ENCODE data around the gene KCNS1.

The KCNS1 gene

DNA sequence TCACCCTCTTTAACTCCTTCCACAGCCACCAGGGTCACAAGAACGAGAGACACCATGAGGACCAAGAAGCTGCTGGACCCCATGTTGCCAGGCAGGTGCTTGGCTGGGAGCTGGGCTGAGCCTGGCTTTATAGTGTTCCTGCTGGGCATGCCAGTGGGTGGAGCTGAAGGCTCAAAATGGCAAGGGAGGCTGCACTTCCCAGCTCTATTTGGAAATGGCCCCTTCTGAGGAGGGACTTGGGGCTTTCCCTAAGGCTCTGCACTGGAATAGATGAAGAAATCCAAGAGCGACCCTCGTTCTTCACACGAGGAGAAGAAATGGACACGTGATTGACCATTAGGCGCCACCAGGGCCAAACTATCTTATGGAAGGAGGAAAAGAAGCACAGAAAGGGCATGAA is 23.4 kb upstream of the KCNS1 start, which contains the start of gene WFDC12:
WFDC12 (minus strand) TSS at position 101 of the 400 bp plus-strand sequence; CDS start at position 83, 18 bp downstream.
- H3K4me3 ChIP-seq (ENCODE audit: low read depth, low read length): no peak within 1 kb of the TSS
- TF ChIP-seq, protein P1, sequence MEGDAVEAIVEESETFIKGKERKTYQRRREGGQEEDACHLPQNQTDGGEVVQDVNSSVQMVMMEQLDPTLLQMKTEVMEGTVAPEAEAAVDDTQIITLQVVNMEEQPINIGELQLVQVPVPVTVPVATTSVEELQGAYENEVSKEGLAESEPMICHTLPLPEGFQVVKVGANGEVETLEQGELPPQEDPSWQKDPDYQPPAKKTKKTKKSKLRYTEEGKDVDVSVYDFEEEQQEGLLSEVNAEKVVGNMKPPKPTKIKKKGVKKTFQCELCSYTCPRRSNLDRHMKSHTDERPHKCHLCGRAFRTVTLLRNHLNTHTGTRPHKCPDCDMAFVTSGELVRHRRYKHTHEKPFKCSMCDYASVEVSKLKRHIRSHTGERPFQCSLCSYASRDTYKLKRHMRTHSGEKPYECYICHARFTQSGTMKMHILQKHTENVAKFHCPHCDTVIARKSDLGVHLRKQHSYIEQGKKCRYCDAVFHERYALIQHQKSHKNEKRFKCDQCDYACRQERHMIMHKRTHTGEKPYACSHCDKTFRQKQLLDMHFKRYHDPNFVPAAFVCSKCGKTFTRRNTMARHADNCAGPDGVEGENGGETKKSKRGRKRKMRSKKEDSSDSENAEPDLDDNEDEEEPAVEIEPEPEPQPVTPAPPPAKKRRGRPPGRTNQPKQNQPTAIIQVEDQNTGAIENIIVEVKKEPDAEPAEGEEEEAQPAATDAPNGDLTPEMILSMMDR (IDR thresholded peaks at IDR 0.05; ENCODE audit: low read depth, low read length, missing control alignments): no peak
- DNase-seq (ENCODE audit: low read depth): no peak

DNA sequence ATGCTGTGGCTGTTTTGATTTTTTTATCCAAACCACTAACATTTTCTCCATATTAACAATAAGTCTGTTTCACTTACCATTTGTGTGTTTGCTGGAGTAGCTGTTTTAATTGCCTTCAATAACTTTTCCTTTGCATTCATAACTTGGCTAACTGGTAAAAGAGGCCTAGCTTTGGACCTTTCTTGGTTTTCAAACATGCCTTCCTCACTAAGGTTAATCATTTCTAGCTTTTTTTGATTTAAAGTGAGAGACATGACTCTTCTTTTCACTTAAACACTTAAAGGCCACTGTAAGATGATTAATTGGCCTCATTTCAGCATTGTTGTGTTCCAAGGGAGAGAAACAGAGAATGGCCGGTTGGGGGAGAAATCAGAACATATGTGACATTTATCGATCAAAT is 20.5 kb upstream of the KCNS1 start:
- no peak overlapping the region for H3K4me3 ChIP-seq (ENCODE audit: low read depth, low read length)
- no peak for DNase-seq (ENCODE audit: low read depth)
- TF ChIP-seq, protein P1 (IDR thresholded peaks at IDR 0.05; ENCODE audit: low read depth, low read length, missing control alignments): no peak

DNA sequence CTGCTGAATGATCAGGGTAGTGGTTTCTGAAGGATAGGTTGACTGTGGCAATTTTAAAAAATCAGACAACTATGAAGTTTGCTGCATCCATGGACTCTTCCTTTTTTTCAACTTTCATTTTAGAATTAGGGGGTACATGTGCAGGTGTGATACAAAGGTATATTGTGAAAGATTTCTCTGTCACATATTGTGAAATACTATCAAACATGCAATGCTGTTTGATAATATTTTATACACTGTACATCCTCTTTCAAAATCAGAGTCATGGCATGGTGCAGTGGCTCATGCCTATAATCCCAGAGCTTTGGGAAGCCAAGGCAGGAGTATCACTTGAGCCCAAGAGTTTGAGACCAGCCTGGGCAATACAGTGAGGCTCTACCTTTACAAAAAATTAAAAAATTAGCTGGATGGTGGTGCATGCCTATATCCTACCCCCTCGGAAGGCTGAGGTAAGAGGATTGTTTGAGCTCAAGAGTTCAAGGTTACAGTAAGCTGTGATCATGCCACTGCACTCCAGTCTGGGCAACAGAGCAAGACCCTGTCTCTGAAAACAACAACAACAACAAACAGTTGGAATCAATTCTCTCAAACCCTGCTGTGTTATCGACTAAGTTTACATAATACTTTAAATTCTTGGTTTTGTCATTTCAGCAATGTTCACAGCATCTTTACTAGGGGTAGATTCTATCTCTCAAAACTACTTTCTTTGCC is 18.8 kb upstream of the KCNS1 start:
- DNase-seq (ENCODE audit: low read depth): no peak
- TF ChIP-seq, protein P1 (IDR thresholded peaks at IDR 0.05; ENCODE audit: low read depth, low read length, missing control alignments): no peak
- no peak overlapping the region for H3K4me3 ChIP-seq (ENCODE audit: low read depth, low read length)

DNA sequence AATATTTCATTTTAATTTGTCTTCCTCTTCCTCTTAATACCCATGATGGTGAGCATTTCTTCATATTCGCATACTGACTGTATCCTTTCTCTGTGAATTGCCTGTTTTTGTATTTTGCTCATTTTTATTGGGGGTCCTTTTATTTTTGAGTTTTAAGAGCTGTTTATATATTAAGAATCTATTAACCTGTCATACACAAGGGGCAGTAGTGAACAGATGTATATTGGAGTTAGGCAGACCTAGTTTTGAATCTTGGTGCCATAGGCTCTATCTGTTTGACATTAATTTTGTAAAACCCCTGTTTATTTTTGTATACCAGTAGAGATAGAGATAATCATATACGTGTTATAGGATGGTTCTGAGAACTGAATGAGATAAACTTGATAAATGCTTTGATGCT is 17.1 kb upstream of the KCNS1 start:
- DNase-seq (ENCODE audit: low read depth): no peak
- H3K4me3 ChIP-seq (ENCODE audit: low read depth, low read length): no peak overlapping the region
- TF ChIP-seq, protein P1 (IDR thresholded peaks at IDR 0.05; ENCODE audit: low read depth, low read length, missing control alignments): no peak

DNA sequence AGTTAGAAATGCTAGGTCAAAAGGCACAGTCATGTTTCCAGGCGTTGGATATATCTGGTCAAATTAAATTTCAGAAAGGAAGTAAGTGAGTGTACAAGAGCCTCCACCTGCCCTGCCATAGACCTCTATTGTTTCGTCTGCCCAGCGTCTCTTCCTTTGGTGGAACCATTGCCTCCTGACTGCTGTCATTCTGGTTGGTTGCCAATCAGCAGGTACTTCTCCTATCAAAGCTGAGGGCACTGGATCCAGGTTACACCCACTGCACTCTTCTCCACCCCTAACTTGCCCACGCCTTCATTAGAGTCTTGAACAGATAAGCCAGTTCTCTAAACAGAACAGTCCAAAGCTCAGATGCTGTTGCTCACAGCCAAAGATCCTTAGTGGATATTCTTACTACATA is 16.7 kb upstream of the KCNS1 start:
- TF ChIP-seq, protein P1 (IDR thresholded peaks at IDR 0.05; ENCODE audit: low read depth, low read length, missing control alignments): no peak

DNA sequence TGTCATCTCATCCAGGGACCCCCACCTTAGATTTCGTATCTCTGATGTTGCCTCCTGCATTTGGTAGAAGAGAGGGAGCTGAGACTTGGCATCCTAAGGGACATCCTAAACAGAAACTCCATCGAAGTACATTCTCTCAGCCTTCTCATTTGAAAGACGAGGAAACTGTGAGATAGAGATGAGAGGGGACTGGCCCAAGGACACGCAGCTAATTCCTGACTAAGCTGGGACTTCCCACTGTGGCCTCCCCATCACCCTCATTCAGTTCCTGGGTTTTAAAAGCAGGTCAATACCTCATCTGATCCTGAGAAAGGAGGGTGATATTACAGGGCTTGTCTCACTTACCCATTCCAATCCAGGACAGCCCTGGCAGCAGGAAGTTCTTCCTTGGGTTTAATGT is 14.9 kb upstream of the KCNS1 start:
- H3K4me3 ChIP-seq (ENCODE audit: low read depth, low read length): no peak overlapping the region
- TF ChIP-seq, protein P1 (IDR thresholded peaks at IDR 0.05; ENCODE audit: low read depth, low read length, missing control alignments): no peak
- DNase-seq (ENCODE audit: low read depth): no peak

More for the DNA sequence above, 16.7 kb upstream of the KCNS1 start:
- DNase-seq (ENCODE audit: low read depth): no peak
- no peak overlapping the region for H3K4me3 ChIP-seq (ENCODE audit: low read depth, low read length)

DNA sequence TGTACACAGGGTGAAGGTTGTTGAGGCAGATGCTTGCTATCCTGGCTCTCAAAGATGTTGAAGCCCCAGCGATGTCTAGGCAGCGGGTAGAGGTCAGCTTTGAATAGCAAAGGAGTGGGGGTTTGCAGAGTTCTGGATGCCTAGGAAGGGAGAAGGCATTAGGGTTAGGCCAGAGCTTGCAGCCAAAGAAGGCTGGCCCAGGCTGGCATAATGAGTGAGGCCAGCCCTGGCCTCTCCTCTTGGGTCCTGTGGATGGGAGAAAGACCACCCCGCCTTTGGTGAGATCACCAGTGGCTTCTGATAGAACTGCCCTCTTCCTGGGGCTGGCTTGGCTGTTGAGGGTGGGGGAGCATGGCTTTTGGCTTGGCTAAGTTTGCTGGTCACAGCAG is 14.5 kb upstream of the KCNS1 start:
- TF ChIP-seq, protein P1 (IDR thresholded peaks at IDR 0.05; ENCODE audit: low read depth, low read length, missing control alignments): no peak
- H3K4me3 ChIP-seq (ENCODE audit: low read depth, low read length): no peak overlapping the region
- no peak for DNase-seq (ENCODE audit: low read depth)

Data from GM12864 (cell line).